Activated naive CD8-positive, alpha-beta T cell treated with anti-CD3 and anti-CD28 coated beads for 36 hours (primary cell): ENCODE results near the gene CLCN5. TPM values are rescaled to one million over a fixed set of nuclear protein-coding genes. Genes with fewer than 3 reads are reported as not detected.

Experiments used
- DNase-seq: peaks from one replicate; pipeline ENCODE4 v3.0.0; 2021
- H3K27ac Mint-ChIP-seq: one replicate; pipeline ENCODE4 v1.8.0; 2022; ENCODE audit warnings: mild to moderate bottlenecking, moderate library complexity, mixed read lengths
- H3K27me3 Mint-ChIP-seq: one replicate; pipeline ENCODE4 v1.8.0; 2022; ENCODE audit warnings: mild to moderate bottlenecking, mixed read lengths
- H3K36me3 Mint-ChIP-seq: one replicate; pipeline ENCODE4 v1.8.0; 2021; ENCODE audit warnings: mild to moderate bottlenecking, mixed read lengths
- H3K4me1 Mint-ChIP-seq: one replicate; pipeline ENCODE4 v1.8.0; 2021; ENCODE audit warnings: mixed read lengths
- H3K4me3 Mint-ChIP-seq: one replicate; pipeline ENCODE4 v1.8.0; 2022; ENCODE audit warnings: mild to moderate bottlenecking, moderate library complexity, mixed read lengths
- H3K9me3 Mint-ChIP-seq: one replicate; pipeline ENCODE4 v1.8.0; 2022; ENCODE audit warnings: mixed read lengths
- total RNA-seq, 2 experiments: library from RNA; stranded (reverse); gene quantifications; one replicate each; pipeline ENCODE4 v1.2.3, GENCODE V29; 2021

Gene CLCN5
- total RNA-seq, 2 experiments from 2014 or later = 2.2 to 2.6 TPM

DNA sequence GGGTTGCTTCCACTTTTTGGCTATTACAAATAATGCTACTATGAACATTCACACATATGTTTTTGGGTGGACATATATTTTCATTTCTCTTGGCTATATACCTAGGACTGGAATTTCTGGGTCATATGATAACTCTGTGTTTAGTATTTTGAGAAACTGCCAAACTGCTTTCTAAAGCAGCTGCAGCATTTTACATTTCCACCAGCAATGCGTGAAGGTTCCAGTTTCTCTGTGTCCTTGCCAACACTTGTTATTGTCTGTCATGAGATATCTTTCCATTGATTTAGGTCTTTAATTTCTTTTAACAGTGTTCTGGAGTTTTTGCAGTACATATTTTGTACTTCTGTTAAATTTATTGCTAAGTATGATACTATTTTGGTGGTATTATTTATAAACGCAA lies 48.3 kb downstream of the CLCN5 start:
- no peaks in the 10 kb centered on the region for H3K9me3 Mint-ChIP-seq
- no peaks in the 10 kb centered on the region for H3K27me3 Mint-ChIP-seq
- no peaks in the 10 kb centered on the region for H3K4me1 Mint-ChIP-seq
- no peak for DNase-seq
- H3K4me3 Mint-ChIP-seq = no peak overlapping the region
- peaks cover 4% of the 10 kb centered on the region for H3K36me3 Mint-ChIP-seq
- H3K27ac Mint-ChIP-seq = no peak overlapping the region

- Mint-ChIP-seq H3K4me1 (no peaks in the 10 kb centered on the region), H3K9me3 (no peaks in the 10 kb centered on the region), H3K4me3 (no peak overlapping the region), H3K27me3 (no peaks in the 10 kb centered on the region), H3K27ac (no peak overlapping the region), H3K36me3 (peaks cover 4% of the 10 kb centered on the region)
- DNase-seq = no peak
Observed at GRCh38 chrX:49972328-49972860, 50.0 kb downstream of the CLCN5 start.

- Mint-ChIP-seq H3K36me3 (peaks cover 4% of the 10 kb centered on the region), H3K4me1 (no peaks in the 10 kb centered on the region), H3K27me3 (no peaks in the 10 kb centered on the region), H3K9me3 (no peaks in the 10 kb centered on the region), H3K27ac (no peak overlapping the region), H3K4me3 (no peak overlapping the region)
- no peak for DNase-seq
Observed at GRCh38 chrX:49976682-49977197, 54.3 kb downstream of the CLCN5 start.

DNA sequence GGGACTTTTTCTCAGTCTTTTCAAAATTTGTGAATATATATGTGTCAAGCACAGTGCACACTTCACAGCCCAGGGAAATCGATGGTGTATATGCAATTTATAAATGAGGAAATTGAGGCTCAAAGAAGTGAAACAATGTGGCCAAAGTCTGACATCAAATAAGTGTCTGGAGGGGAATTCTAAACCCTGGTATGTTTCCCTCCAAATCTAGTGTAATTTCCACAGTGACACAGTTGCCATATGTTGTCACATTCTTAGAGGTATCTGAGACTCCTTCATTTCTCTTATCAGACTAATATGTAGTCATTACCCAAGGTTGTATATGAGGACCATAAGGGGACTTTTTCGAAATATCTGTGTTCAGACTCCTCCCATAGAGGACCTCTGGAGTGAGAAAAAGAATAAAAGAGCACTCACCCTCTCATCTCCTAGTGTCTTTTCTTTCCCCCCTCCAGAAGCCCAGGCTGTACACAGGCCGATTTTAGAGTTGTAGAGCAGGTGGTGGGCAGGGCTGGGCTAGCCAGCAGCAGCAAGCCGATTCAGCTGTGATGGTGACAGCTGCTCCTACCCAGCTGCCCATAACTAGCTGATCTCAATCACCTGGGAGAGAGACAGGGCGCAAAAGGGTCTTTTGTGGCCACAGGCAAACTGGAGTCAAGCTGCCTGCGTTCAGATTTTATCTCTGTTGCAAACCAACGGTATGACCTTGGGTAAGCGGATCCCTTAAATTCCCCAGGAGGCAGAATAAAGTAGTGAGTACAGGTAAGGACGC lies 55.1 kb downstream of the CLCN5 start:
- DNase-seq = no peak
- H3K4me3 Mint-ChIP-seq = no peak overlapping the region
- no peaks in the 10 kb centered on the region for H3K9me3 Mint-ChIP-seq
- no peak overlapping the region for H3K27ac Mint-ChIP-seq
- H3K27me3 Mint-ChIP-seq = no peaks in the 10 kb centered on the region
- peaks cover 4% of the 10 kb centered on the region for H3K36me3 Mint-ChIP-seq
- no peaks in the 10 kb centered on the region for H3K4me1 Mint-ChIP-seq

DNA sequence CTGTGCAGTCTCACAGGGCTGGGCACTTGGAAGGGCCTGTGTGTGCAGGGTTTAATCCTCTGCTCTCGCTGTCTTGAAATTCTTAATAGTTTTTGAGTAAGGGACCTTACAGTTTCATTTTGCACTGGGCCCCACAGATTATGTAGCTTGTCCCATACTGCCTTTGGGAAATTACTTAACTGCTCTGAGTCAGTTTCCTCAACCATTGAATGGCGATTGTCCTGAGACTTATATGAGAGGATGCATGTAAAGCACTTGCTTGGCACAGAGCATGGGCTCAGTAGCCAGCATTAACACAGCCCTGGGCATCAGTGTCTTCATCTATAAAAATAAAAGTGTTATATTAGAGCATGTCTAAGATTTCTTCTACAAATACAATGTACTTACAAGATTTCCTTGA lies 55.8 kb downstream of the CLCN5 start:
- no peak for DNase-seq
- no peaks in the 10 kb centered on the region for H3K4me1 Mint-ChIP-seq
- no peaks in the 10 kb centered on the region for H3K9me3 Mint-ChIP-seq
- H3K4me3 Mint-ChIP-seq = no peak overlapping the region
- H3K27ac Mint-ChIP-seq = no peak overlapping the region
- peaks cover 4% of the 10 kb centered on the region for H3K36me3 Mint-ChIP-seq
- no peaks in the 10 kb centered on the region for H3K27me3 Mint-ChIP-seq

GRCh38 chrX:49986058-49986457 lies 63.7 kb downstream of the CLCN5 start:
- H3K36me3 Mint-ChIP-seq = peaks cover 2% of the 10 kb centered on the region
- DNase-seq = no peak
- H3K4me3 Mint-ChIP-seq = no peak overlapping the region
- no peaks in the 10 kb centered on the region for H3K27me3 Mint-ChIP-seq
- no peaks in the 10 kb centered on the region for H3K9me3 Mint-ChIP-seq
- no peak overlapping the region for H3K27ac Mint-ChIP-seq
- H3K4me1 Mint-ChIP-seq = no peaks in the 10 kb centered on the region

- Mint-ChIP-seq H3K9me3 (no peaks in the 10 kb centered on the region), H3K4me1 (no peaks in the 10 kb centered on the region), H3K4me3 (no peak overlapping the region), H3K36me3 (peaks cover 4% of the 10 kb centered on the region), H3K27ac (no peak overlapping the region), H3K27me3 (no peaks in the 10 kb centered on the region)
- DNase-seq = no peak
Observed at GRCh38 chrX:49987651-49988050, 65.3 kb downstream of the CLCN5 start.

DNA sequence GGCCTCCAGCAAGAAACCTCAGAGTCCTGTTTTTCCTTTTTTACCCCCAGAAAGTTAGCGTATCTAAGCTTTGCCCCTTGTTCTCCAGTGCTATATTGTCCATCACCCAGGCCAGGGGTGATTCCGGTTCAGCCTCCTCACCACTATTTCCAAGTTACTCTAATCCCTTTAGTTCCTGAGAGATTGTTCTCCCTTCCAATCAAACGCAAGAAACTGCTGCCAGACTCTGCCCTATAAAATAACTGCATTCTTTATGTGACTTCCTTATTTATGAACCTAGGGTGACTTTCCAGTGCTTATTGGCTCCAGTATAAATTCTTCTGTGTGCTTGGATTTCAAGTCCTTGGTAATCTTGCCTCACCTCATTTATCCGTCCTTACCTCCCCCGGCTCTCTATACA lies 65.7 kb downstream of the CLCN5 start:
- H3K4me1 Mint-ChIP-seq = no peaks in the 10 kb centered on the region
- DNase-seq = no peak
- H3K36me3 Mint-ChIP-seq = peaks cover 4% of the 10 kb centered on the region
- H3K27ac Mint-ChIP-seq = no peak overlapping the region
- no peak overlapping the region for H3K4me3 Mint-ChIP-seq
- no peaks in the 10 kb centered on the region for H3K9me3 Mint-ChIP-seq
- no peaks in the 10 kb centered on the region for H3K27me3 Mint-ChIP-seq

GRCh38 chrX:49991758-49992157 lies 69.4 kb downstream of the CLCN5 start:
- peaks cover 4% of the 10 kb centered on the region for H3K36me3 Mint-ChIP-seq
- H3K4me1 Mint-ChIP-seq = no peaks in the 10 kb centered on the region
- DNase-seq = no peak
- H3K27ac Mint-ChIP-seq = no peak overlapping the region
- H3K27me3 Mint-ChIP-seq = no peaks in the 10 kb centered on the region
- H3K9me3 Mint-ChIP-seq = no peaks in the 10 kb centered on the region
- no peak overlapping the region for H3K4me3 Mint-ChIP-seq

DNA sequence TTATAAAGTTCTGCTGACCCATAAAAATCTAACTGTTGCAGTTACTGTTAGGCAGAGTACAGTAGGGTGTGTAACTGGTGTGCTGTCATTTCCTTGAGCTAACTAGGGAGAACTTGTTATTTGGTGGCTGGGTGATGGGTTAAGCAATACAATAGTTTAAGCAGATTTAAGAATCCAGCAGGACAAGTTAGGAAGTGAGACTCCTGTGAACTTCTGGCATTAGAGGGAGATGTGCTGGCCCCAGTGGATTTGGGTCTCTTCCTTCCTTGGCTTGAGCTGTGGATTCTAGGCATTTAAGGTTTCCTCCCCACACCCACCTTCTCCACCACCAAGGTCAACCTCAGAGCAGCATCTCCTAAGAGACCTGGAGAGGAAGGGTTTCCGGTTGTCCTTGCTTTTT lies 70.5 kb downstream of the CLCN5 start:
- H3K4me1 Mint-ChIP-seq = no peaks in the 10 kb centered on the region
- no peak overlapping the region for H3K4me3 Mint-ChIP-seq
- H3K27ac Mint-ChIP-seq = no peak overlapping the region
- no peaks in the 10 kb centered on the region for H3K27me3 Mint-ChIP-seq
- peaks cover 4% of the 10 kb centered on the region for H3K36me3 Mint-ChIP-seq
- H3K9me3 Mint-ChIP-seq = no peaks in the 10 kb centered on the region
- no peak for DNase-seq

DNA sequence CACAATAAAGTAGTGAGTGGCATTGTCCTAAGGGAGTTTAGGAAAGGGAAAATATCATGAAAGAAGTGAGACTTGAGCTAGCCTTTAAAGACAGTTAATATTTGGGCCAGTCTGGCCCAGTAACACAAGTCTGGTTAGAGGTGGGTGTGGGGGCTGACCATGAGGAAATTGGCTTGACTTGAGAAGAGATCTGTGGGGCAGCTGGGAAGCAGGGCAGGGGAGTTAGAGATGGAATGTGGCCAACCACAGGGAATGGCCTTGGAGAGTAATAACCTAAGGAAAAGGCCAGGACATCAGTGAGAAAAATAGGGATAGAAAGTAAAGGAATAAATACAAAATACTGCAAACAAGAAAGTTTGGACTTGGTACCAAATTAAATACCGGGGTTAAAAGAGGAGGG lies 71.3 kb downstream of the CLCN5 start:
- Mint-ChIP-seq H3K27me3 (no peaks in the 10 kb centered on the region), H3K4me3 (no peak overlapping the region), H3K4me1 (no peaks in the 10 kb centered on the region), H3K9me3 (no peaks in the 10 kb centered on the region), H3K36me3 (peaks cover 4% of the 10 kb centered on the region), H3K27ac (no peak overlapping the region)
- no peak for DNase-seq

- Mint-ChIP-seq H3K27ac (no peak overlapping the region), H3K9me3 (no peaks in the 10 kb centered on the region), H3K4me1 (no peaks in the 10 kb centered on the region), H3K36me3 (peaks cover 4% of the 10 kb centered on the region), H3K4me3 (no peak overlapping the region), H3K27me3 (no peaks in the 10 kb centered on the region)
- no peak for DNase-seq
Observed at GRCh38 chrX:49995107-49995731, 72.8 kb downstream of the CLCN5 start.

- no peaks in the 10 kb centered on the region for H3K27me3 Mint-ChIP-seq
Observed at GRCh38 chrX:49995795-49996455, 73.5 kb downstream of the CLCN5 start.

DNA sequence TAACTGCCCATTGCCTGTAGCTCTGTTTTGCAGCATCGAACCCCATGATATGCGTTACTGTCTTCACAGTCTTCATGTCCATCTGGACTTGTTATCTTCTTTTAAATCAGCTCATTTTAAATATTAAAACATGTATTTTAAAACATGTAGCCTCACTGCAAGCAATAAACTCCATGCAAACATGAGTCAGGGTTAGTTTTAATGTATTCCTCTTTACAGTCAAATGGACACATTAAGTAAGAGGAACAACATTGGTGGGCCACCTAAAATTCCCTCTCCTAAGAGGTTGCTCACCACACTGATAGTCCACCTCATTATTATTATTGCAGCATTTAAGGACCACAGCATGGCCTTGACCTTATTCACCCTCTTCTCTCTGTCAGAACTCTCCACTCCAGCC lies 74.1 kb downstream of the CLCN5 start:
- Mint-ChIP-seq H3K4me3 (no peak overlapping the region), H3K27me3 (no peaks in the 10 kb centered on the region), H3K36me3 (no peaks in the 10 kb centered on the region), H3K9me3 (no peaks in the 10 kb centered on the region), H3K4me1 (no peaks in the 10 kb centered on the region), H3K27ac (no peak overlapping the region)
- DNase-seq = no peak

More at GRCh38 chrX:49995795-49996455, 73.5 kb downstream of the CLCN5 start:
- no peak overlapping the region for H3K27ac Mint-ChIP-seq
- no peak overlapping the region for H3K4me3 Mint-ChIP-seq
- no peaks in the 10 kb centered on the region for H3K9me3 Mint-ChIP-seq
- H3K36me3 Mint-ChIP-seq = peaks cover 3% of the 10 kb centered on the region
- DNase-seq = no peak
- H3K4me1 Mint-ChIP-seq = no peaks in the 10 kb centered on the region

DNA sequence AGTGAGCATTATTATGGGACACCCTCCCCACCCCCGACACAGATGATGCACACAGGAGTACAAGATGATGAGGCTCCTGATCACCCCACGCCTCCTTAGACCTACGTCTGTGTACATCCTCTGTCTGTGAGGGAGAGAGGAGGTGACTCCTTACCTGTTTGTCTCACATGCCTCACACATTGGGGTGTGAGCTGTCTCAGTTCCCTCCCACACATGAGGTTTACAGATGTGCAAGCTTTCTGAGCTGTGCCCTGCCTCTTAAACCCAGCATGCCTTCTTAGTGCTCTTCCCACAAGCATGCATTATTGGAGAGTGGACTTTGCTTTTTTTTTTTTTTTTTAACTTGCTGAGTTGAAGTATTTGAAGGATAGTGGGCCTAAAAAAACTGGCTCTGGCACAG lies 76.7 kb downstream of the CLCN5 start:
- Mint-ChIP-seq H3K27ac (no peak overlapping the region), H3K36me3 (no peaks in the 10 kb centered on the region), H3K4me1 (no peaks in the 10 kb centered on the region), H3K27me3 (no peaks in the 10 kb centered on the region), H3K9me3 (no peaks in the 10 kb centered on the region), H3K4me3 (no peak overlapping the region)
- DNase-seq = no peak
